ENCODE measurements around the gene PLCH2. TPM values are rescaled to one million over a fixed set of nuclear protein-coding genes. Genes with fewer than 3 reads are reported as not detected.

The PLCH2 gene
- total RNA-seq, 1 donor from 2014 or later, result 30.7 TPM

DNA sequence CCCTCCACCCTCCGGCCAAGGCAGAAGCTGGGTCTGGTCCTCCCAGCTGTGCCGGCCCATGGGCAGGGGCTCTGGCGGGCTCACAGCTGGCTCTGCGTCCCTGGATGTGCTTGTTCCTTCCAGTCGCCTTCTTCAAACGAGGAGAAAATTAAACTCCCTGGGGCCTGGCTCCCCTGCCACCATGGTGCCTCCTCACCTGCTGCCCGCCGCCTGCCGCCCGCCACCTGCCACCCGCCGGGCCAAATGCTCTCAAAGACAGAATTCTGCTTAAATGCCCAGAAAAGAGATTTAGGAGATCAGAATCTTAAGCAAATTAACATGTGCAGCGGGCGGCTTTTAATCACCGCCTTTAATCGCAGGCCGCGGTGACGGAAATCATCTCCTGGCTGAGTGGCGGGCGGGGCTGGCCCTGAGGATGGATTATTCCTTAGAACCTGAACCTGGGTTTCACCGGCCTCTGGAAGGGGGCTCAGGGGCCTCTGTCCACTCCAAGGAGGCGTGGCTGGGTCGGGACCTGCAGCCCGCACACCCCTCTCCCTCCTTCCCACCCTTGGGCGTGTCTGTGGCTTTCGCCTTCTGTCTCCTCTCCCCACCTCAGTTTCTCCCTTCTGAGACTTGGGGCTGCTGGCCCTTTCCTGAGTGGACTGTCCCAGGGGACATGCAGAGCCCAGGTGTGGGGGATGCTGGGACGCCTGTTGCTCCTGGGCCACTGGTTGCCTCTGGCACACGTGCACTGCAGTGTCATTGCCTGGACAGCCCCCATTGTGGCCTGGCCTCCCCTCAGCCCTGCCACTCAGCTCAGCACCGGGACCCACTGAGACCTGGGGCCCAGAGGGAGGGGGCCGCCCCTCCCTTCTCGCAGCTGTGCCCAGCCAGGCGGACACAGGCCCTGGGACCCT, 10.5 kb upstream of the PLCH2 start:
- intact Hi-C loops (cut with DNase I), result no loop called here
- Histone ChIP-seq H3K27ac (no peak overlapping the region), H3K27me3 (no peaks in the 10 kb centered on the region), H3K9me3 (no peaks in the 10 kb centered on the region), H3K4me1 (peaks cover 12% of the 10 kb centered on the region), H3K36me3 (no peaks in the 10 kb centered on the region), H3K4me3 (no peak overlapping the region)
- TF ChIP-seq POLR2AphosphoS5 (IDR thresholded peaks at IDR 0.05; ENCODE audit: insufficient read depth in 1 of 2, low read depth in 1 of 2) (no peak), POLR2A (IDR thresholded peaks at IDR 0.05) (no peak)
- TF ChIP-seq, protein P1, sequence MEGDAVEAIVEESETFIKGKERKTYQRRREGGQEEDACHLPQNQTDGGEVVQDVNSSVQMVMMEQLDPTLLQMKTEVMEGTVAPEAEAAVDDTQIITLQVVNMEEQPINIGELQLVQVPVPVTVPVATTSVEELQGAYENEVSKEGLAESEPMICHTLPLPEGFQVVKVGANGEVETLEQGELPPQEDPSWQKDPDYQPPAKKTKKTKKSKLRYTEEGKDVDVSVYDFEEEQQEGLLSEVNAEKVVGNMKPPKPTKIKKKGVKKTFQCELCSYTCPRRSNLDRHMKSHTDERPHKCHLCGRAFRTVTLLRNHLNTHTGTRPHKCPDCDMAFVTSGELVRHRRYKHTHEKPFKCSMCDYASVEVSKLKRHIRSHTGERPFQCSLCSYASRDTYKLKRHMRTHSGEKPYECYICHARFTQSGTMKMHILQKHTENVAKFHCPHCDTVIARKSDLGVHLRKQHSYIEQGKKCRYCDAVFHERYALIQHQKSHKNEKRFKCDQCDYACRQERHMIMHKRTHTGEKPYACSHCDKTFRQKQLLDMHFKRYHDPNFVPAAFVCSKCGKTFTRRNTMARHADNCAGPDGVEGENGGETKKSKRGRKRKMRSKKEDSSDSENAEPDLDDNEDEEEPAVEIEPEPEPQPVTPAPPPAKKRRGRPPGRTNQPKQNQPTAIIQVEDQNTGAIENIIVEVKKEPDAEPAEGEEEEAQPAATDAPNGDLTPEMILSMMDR (IDR thresholded peaks at IDR 0.05), result no peak
- no peak for DNase-seq (ENCODE audit: extremely low spot score in 2 of 2)

DNA sequence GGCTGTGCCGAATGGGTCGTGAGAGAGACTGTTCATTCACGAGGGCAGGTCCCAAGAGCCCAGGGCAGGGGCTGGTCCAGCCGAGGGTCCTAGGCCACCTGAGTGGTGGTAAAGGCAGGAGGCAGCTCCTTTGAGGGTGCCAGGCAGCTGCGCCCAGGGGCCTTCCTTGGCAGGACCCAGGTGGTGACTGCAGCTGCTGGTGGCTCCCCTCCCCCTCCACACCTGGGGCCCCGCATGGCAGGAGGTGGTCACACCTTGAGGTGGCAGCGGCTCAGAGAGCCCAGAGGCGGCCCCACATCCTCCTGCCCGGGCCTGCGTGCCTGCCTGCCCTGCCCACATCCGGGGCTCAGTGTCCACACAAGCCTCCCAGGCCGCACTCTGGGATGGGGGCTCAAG, 9.8 kb upstream of the PLCH2 start:
- Histone ChIP-seq H3K4me1 (peaks cover 12% of the 10 kb centered on the region), H3K27ac (no peak overlapping the region), H3K27me3 (no peaks in the 10 kb centered on the region), H3K36me3 (no peaks in the 10 kb centered on the region), H3K9me3 (no peaks in the 10 kb centered on the region), H3K4me3 (no peak overlapping the region)
- intact Hi-C loops (cut with DNase I), result no loop called here
- no peak for TF ChIP-seq POLR2A (IDR thresholded peaks at IDR 0.05)
- TF ChIP-seq, protein P1 (IDR thresholded peaks at IDR 0.05), result no peak
- TF ChIP-seq POLR2AphosphoS5 (IDR thresholded peaks at IDR 0.05; ENCODE audit: insufficient read depth in 1 of 2, low read depth in 1 of 2), result no peak
- DNase-seq (ENCODE audit: extremely low spot score in 2 of 2), result no peak

DNA sequence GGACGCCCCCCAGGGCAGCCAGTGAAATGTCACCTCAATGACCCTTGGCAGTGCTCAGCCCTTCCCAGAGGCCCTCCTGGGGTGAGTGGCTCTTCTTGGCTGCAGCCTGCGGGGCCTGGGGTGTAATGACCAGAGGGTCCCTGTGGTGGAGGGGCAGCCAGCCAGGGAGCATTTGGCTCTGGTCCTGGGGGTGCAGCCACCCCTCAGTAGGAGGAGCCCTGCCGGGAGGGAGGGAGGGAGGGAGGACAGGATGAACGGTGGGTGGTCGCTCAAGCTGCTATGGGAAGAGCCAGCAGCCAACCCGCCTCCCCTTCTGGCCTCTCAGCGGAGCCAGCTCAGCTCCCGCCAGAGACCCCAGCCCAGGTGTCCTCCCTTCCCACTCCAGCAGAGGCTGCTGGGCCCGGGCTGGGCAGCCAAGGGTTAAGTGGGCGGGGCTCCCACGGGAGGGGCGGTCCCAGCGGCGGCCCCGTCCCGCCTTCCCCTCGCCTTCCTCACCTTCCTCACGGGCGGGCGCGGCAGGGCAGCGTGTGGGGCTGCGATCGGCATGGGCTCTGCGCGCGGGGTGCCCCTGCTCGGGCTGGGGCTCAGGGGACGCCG, 9.0 kb upstream of the PLCH2 start:
- TF ChIP-seq POLR2A (IDR thresholded peaks at IDR 0.05) (no peak), POLR2AphosphoS5 (IDR thresholded peaks at IDR 0.05; ENCODE audit: insufficient read depth in 1 of 2, low read depth in 1 of 2) (no peak)
- TF ChIP-seq, protein P1 (IDR thresholded peaks at IDR 0.05), result no peak
- Histone ChIP-seq H3K9me3 (no peaks in the 10 kb centered on the region), H3K4me1 (peaks cover 12% of the 10 kb centered on the region), H3K4me3 (no peak overlapping the region), H3K27me3 (no peaks in the 10 kb centered on the region), H3K36me3 (no peaks in the 10 kb centered on the region), H3K27ac (no peak overlapping the region)
- DNase-seq (ENCODE audit: extremely low spot score in 2 of 2), result no peak
- intact Hi-C loops (cut with DNase I), result no loop called here

DNA sequence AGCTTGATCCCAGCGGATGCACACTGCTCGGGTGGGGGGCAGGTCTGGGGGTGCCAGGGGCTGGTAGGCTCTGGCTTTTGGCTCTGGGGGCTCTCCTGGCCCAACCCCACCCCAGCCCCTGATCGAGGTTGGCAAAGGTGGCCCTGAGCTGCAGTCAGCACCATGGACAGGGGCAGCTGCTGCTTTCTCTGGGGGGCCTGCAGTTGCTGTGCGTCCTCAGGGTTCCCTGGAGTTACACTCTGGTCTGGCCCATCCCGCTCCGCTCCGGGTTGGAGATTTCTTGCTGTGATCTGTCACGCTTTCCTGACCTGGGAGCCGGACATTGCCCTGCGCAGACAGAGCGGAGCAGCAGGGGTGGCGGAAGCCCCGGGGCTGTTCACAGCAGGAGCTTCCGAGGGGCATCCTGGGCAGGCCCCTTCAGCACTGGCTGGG, 8.0 kb upstream of the PLCH2 start:
- intact Hi-C loops (cut with DNase I), result no loop called here
- no peak for DNase-seq (ENCODE audit: extremely low spot score in 2 of 2)

More for the DNA sequence above, 8.0 kb upstream of the PLCH2 start:
- Histone ChIP-seq H3K4me1 (peaks cover 12% of the 10 kb centered on the region), H3K4me3 (no peak overlapping the region), H3K27me3 (no peaks in the 10 kb centered on the region), H3K36me3 (no peaks in the 10 kb centered on the region), H3K27ac (no peak overlapping the region), H3K9me3 (no peaks in the 10 kb centered on the region)
- TF ChIP-seq, protein P1 (IDR thresholded peaks at IDR 0.05), result no peak
- no peak for TF ChIP-seq POLR2AphosphoS5 (IDR thresholded peaks at IDR 0.05; ENCODE audit: insufficient read depth in 1 of 2, low read depth in 1 of 2)
- TF ChIP-seq POLR2A (IDR thresholded peaks at IDR 0.05), result no peak
